Measurements from ENCODE around the gene ENDOG. TPM values are rescaled to one million over a fixed set of nuclear protein-coding genes. Genes with fewer than 3 reads are reported as not detected.
"Not testable (repeated sequence)": the region's sequence is repeated elsewhere in the genome, so short reads cannot be mapped to it uniquely, and the experiment has no call there.

The ENDOG gene
- 3.4 TPM for polyA plus RNA-seq (2012; ENCODE audit: missing spikeins)

GRCh38 chr9:128818099-128818838 is at the start of gene ENDOG:
Gene ENDOG, plus strand, starts transcription at chr9:128818500. Its CDS starts 185 bp downstream, at chr9:128818685.
- peak; percentile 59; the same call in 1 of the 2 replicates for TF ChIP-seq TAF1 (IDR thresholded peaks at IDR 0.05; ENCODE audit: borderline replicate concordance, low read depth, low read length)
- TF ChIP-seq POLR2AphosphoS5 (IDR thresholded peaks at IDR 0.05; ENCODE audit: low read depth, low read length) = peak; percentile 73
- peak; percentile 72; the same call in 1 of the 2 replicates for TF ChIP-seq POLR2A (IDR thresholded peaks at IDR 0.05; ENCODE audit: low read depth, low read length)
- DNase-seq (ENCODE audit: insufficient read length) = peak; percentile 99
- FAIRE-seq = peak; percentile 98

GRCh38 chr9:128768606-128769005 is 49.7 kb upstream of the ENDOG start:
- DNase-seq (ENCODE audit: insufficient read length) = no peak
- no peak for TF ChIP-seq POLR2A (IDR thresholded peaks at IDR 0.05; ENCODE audit: low read depth, low read length)
- no peak for TF ChIP-seq TAF1 (IDR thresholded peaks at IDR 0.05; ENCODE audit: borderline replicate concordance, low read depth, low read length)
- TF ChIP-seq POLR2AphosphoS5 (IDR thresholded peaks at IDR 0.05; ENCODE audit: low read depth, low read length) = no peak
- no peak for FAIRE-seq

- FAIRE-seq (no peak), DNase-seq (ENCODE audit: insufficient read length) (no peak)
- TF ChIP-seq POLR2AphosphoS5 (IDR thresholded peaks at IDR 0.05; ENCODE audit: low read depth, low read length) (no peak), TAF1 (IDR thresholded peaks at IDR 0.05; ENCODE audit: borderline replicate concordance, low read depth, low read length) (no peak), POLR2A (IDR thresholded peaks at IDR 0.05; ENCODE audit: low read depth, low read length) (no peak)
Measured at GRCh38 chr9:128770286-128771030, 47.8 kb upstream of the ENDOG start.

GRCh38 chr9:128771094-128771721 is 47.1 kb upstream of the ENDOG start:
- no peak for FAIRE-seq

GRCh38 chr9:128771745-128772519 is 46.4 kb upstream of the ENDOG start, which contains the start of gene ZER1:
Gene ZER1, minus strand, starts transcription at chr9:128771927. Its CDS starts 16,362 bp downstream, at chr9:128755565.
- FAIRE-seq (peak; percentile 86), DNase-seq (ENCODE audit: insufficient read length) (peak; percentile 99)
- peak; percentile 79; the same call in 1 of the 2 replicates for TF ChIP-seq TAF1 (IDR thresholded peaks at IDR 0.05; ENCODE audit: borderline replicate concordance, low read depth, low read length)
- TF ChIP-seq POLR2AphosphoS5 (IDR thresholded peaks at IDR 0.05; ENCODE audit: low read depth, low read length) = no peak
- TF ChIP-seq POLR2A (IDR thresholded peaks at IDR 0.05; ENCODE audit: low read depth, low read length) = peak; percentile 72; the same call in 1 of the 2 replicates

More at GRCh38 chr9:128771094-128771721, 47.1 kb upstream of the ENDOG start:
- no peak for DNase-seq (ENCODE audit: insufficient read length)
- TF ChIP-seq POLR2AphosphoS5 (IDR thresholded peaks at IDR 0.05; ENCODE audit: low read depth, low read length) (no peak), POLR2A (IDR thresholded peaks at IDR 0.05; ENCODE audit: low read depth, low read length) (no peak), TAF1 (IDR thresholded peaks at IDR 0.05; ENCODE audit: borderline replicate concordance, low read depth, low read length) (no peak)

- TF ChIP-seq TAF1 (IDR thresholded peaks at IDR 0.05; ENCODE audit: borderline replicate concordance, low read depth, low read length) (no peak), POLR2AphosphoS5 (IDR thresholded peaks at IDR 0.05; ENCODE audit: low read depth, low read length) (no peak), POLR2A (IDR thresholded peaks at IDR 0.05; ENCODE audit: low read depth, low read length) (no peak)
- no peak for DNase-seq (ENCODE audit: insufficient read length)
- no peak for FAIRE-seq
Measured at GRCh38 chr9:128773049-128773448, 45.3 kb upstream of the ENDOG start.

GRCh38 chr9:128774804-128775203 is 43.5 kb upstream of the ENDOG start:
- FAIRE-seq = no peak
- no peak for DNase-seq (ENCODE audit: insufficient read length)
- TF ChIP-seq POLR2AphosphoS5 (IDR thresholded peaks at IDR 0.05; ENCODE audit: low read depth, low read length) (no peak), POLR2A (IDR thresholded peaks at IDR 0.05; ENCODE audit: low read depth, low read length) (no peak), TAF1 (IDR thresholded peaks at IDR 0.05; ENCODE audit: borderline replicate concordance, low read depth, low read length) (no peak)

- not testable (repeated sequence) for FAIRE-seq
Measured at GRCh38 chr9:128780093-128780492, 38.2 kb upstream of the ENDOG start.

GRCh38 chr9:128781187-128782070 is 36.9 kb upstream of the ENDOG start:
- no peak for FAIRE-seq
- TF ChIP-seq TAF1 (IDR thresholded peaks at IDR 0.05; ENCODE audit: borderline replicate concordance, low read depth, low read length) (no peak), POLR2AphosphoS5 (IDR thresholded peaks at IDR 0.05; ENCODE audit: low read depth, low read length) (no peak), POLR2A (IDR thresholded peaks at IDR 0.05; ENCODE audit: low read depth, low read length) (no peak)

More at GRCh38 chr9:128780093-128780492, 38.2 kb upstream of the ENDOG start:
- not testable (repeated sequence) for DNase-seq (ENCODE audit: insufficient read length)

GRCh38 chr9:128782669-128783068 is 35.6 kb upstream of the ENDOG start:
- TF ChIP-seq TAF1 (IDR thresholded peaks at IDR 0.05; ENCODE audit: borderline replicate concordance, low read depth, low read length) (no peak), POLR2A (IDR thresholded peaks at IDR 0.05; ENCODE audit: low read depth, low read length) (no peak), POLR2AphosphoS5 (IDR thresholded peaks at IDR 0.05; ENCODE audit: low read depth, low read length) (no peak)
- no peak for DNase-seq (ENCODE audit: insufficient read length)
- no peak for FAIRE-seq

More at GRCh38 chr9:128781187-128782070, 36.9 kb upstream of the ENDOG start:
- DNase-seq (ENCODE audit: insufficient read length) = no peak

All from GM12892 (cell line).